PC-3 (cell line): ENCODE results near the gene SLC25A2. TPM values are rescaled to one million over a fixed set of nuclear protein-coding genes. Genes with fewer than 3 reads are reported as not detected.

ENCODE experiments used
- ATAC-seq: fragments of 200-7000 bp; cut with Tn5 transposase; 2 replicates; pipeline ENCODE4 v1.9.1; 2020; ENCODE audit warnings: mild to moderate bottlenecking, moderate library complexity
- BruUV-seq: library from RNA; stranded (reverse); fragments of 400-500 nt; replicated peaks from 2 replicates; lab custom pipeline; 2021; lab: Mats Ljungman, UMichigan
- CTCF ChIA-PET: fragments of 300-600 bp; sonication (Branson Sonifier 250); formaldehyde crosslinking; loops from one replicate; lab custom pipeline; 2022; ENCODE audit warnings: antibody characterized with exemption; lab: Charles Lee
- POLR2A ChIA-PET: fragments of 300-600 bp; sonication (Branson Sonifier 250); formaldehyde crosslinking; loops from one replicate; lab custom pipeline; 2022; ENCODE audit warnings: antibody characterized with exemption; ENCODE audit not compliant: unreplicated experiment; lab: Charles Lee
- DNase-seq: peaks from one replicate; pipeline ENCODE4 v3.0.0-alpha.2; 2015
- H2AFZ ChIP-seq: fragments of 300-600 bp; sonication (generic); 2 replicates; pipeline ENCODE4 v1.6.0; 2016; ENCODE audit warnings: antibody characterized with exemption, low read length
- H3F3A ChIP-seq: fragments of 300-600 bp; sonication (generic); one replicate; pipeline ENCODE4 v1.6.0; 2017; ENCODE audit warnings: antibody characterized with exemption, low read length, control low read depth, mild to moderate bottlenecking; ENCODE audit not compliant: unreplicated experiment
- H3K27ac ChIP-seq: fragments of 300-600 bp; sonication (generic); 2 replicates; pipeline ENCODE4 v1.5.1; 2016; ENCODE audit warnings: mild to moderate bottlenecking, low read length
- H3K27me3 ChIP-seq: fragments of 300-600 bp; sonication (generic); 2 replicates; pipeline ENCODE4 v1.6.1; 2016; ENCODE audit warnings: low read length, mixed read lengths
- H3K36me3 ChIP-seq: fragments of 300-600 bp; sonication (generic); 2 replicates; pipeline ENCODE4 v1.6.1; 2016; ENCODE audit warnings: low read depth, mixed run types, low read length, mixed read lengths
- H3K4me1 ChIP-seq: fragments of 300-600 bp; sonication (generic); 2 replicates; pipeline ENCODE4 v1.5.1; 2016; ENCODE audit warnings: low read length; ENCODE audit not compliant: insufficient read depth
- H3K4me2 ChIP-seq: fragments of 300-600 bp; sonication (generic); 2 replicates; pipeline ENCODE4 v1.6.0; 2016; ENCODE audit warnings: low read length
- H3K4me3 ChIP-seq: fragments of 300-600 bp; sonication (generic); 2 replicates; pipeline ENCODE4 v1.5.1; 2016; ENCODE audit warnings: mild to moderate bottlenecking, low read length, mixed read lengths
- H3K79me2 ChIP-seq: fragments of 300-600 bp; sonication (generic); 2 replicates; pipeline ENCODE4 v1.6.1; 2017; ENCODE audit warnings: low read length, mixed read lengths
- H3K9ac ChIP-seq: fragments of 300-600 bp; sonication (generic); 2 replicates; pipeline ENCODE4 v1.6.0; 2016; ENCODE audit warnings: mild to moderate bottlenecking, low read length
- H3K9me2 ChIP-seq: fragments of 300-600 bp; sonication (generic); replicated peaks from 2 replicates; pipeline ENCODE4 v1.6.1; 2016; ENCODE audit warnings: mixed run types, low read length, mixed read lengths
- H3K9me3 ChIP-seq: fragments of 300-600 bp; sonication (generic); 2 replicates; pipeline ENCODE4 v1.6.1; 2016; ENCODE audit warnings: low read length, mixed read lengths
- H4K20me1 ChIP-seq: fragments of 300-600 bp; sonication (generic); 2 replicates; pipeline ENCODE4 v1.6.1; 2016; ENCODE audit warnings: low read length, mixed read lengths
- EZH2 ChIP-seq: fragments of 300-600 bp; sonication (generic); IDR thresholded peaks from one replicate; pipeline ENCODE4 v1.6.1; 2017; ENCODE audit warnings: antibody characterized with exemption, mild to moderate bottlenecking, low read length; ENCODE audit not compliant: unreplicated experiment
- EZH2phosphoT487 ChIP-seq: fragments of 300-600 bp; sonication (generic); IDR thresholded peaks from 2 replicates; pipeline ENCODE4 v1.6.1; 2018; ENCODE audit warnings: mild to moderate bottlenecking, antibody characterized with exemption, low read length, borderline replicate concordance
- intact Hi-C: fragments of 100-400 bp; cut with micrococcal nuclease; formaldehyde crosslinking; loops from 2 replicates; pipeline ENCODE4 v1.9.0; 2023
- total RNA-seq: library from RNA; depleted of rRNA; stranded (reverse); fragments of >200 nt; gene quantifications from 2 replicates; pipeline ENCODE4 v1.2.3, GENCODE V29; 2014
- TF ChIP-seq, protein P1 (sequence below): fragments of 300-600 bp; sonication (generic); conservative IDR thresholded peaks from 2 replicates; pipeline ENCODE4 v1.5.1; 2017; ENCODE audit warnings: antibody characterized with exemption, low read depth, mild to moderate bottlenecking, low read length

Gene SLC25A2
- total RNA-seq, 1 experiment from 2014 or later, result 0.18 TPM

DNA sequence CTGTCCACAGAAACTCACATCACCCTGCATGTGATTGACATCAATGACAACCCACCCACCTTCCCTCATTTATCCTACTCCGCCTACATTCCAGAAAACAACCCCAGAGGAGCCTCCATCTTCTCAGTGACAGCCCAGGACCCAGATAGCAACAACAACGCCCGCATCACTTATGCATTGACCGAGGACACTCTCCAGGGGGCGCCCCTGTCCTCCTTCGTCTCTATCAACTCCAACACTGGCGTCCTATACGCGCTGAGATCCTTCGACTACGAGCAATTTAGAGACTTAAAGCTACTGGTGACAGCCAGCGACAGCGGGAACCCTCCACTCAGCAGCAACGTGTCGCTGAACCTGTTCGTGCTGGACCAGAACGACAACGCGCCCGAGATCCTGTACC, 41.5 kb upstream of the SLC25A2 start:
- ATAC-seq, result no peak
- H3K36me3 ChIP-seq, result no peaks in the 10 kb centered on the region
- intact Hi-C loops, result no loop called here
- H3K9ac ChIP-seq, result no peak overlapping the region
- no peak overlapping the region for H2AFZ ChIP-seq
- H3K9me3 ChIP-seq, result no peaks in the 10 kb centered on the region
- TF ChIP-seq EZH2phosphoT487, result no peak
- TF ChIP-seq EZH2, result no peak
- TF ChIP-seq, protein P1, sequence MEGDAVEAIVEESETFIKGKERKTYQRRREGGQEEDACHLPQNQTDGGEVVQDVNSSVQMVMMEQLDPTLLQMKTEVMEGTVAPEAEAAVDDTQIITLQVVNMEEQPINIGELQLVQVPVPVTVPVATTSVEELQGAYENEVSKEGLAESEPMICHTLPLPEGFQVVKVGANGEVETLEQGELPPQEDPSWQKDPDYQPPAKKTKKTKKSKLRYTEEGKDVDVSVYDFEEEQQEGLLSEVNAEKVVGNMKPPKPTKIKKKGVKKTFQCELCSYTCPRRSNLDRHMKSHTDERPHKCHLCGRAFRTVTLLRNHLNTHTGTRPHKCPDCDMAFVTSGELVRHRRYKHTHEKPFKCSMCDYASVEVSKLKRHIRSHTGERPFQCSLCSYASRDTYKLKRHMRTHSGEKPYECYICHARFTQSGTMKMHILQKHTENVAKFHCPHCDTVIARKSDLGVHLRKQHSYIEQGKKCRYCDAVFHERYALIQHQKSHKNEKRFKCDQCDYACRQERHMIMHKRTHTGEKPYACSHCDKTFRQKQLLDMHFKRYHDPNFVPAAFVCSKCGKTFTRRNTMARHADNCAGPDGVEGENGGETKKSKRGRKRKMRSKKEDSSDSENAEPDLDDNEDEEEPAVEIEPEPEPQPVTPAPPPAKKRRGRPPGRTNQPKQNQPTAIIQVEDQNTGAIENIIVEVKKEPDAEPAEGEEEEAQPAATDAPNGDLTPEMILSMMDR, result no peak
- H3K4me2 ChIP-seq, result no peak overlapping the region
- no peaks in the 10 kb centered on the region for H3K4me1 ChIP-seq
- H3F3A ChIP-seq, result no peaks in the 10 kb centered on the region
- H3K27ac ChIP-seq, result no peak overlapping the region
- CTCF ChIA-PET, result no interaction called here
- no peaks in the 10 kb centered on the region for H3K79me2 ChIP-seq
- no TSS peak for BruUV-seq
- no peak for DNase-seq
- H3K27me3 ChIP-seq, result no peaks in the 10 kb centered on the region
- POLR2A ChIA-PET, result no interaction called here
- H4K20me1 ChIP-seq, result no peaks in the 10 kb centered on the region
- no peak overlapping the region for H3K4me3 ChIP-seq
- H3K9me2 ChIP-seq, result no peaks in the 10 kb centered on the region

DNA sequence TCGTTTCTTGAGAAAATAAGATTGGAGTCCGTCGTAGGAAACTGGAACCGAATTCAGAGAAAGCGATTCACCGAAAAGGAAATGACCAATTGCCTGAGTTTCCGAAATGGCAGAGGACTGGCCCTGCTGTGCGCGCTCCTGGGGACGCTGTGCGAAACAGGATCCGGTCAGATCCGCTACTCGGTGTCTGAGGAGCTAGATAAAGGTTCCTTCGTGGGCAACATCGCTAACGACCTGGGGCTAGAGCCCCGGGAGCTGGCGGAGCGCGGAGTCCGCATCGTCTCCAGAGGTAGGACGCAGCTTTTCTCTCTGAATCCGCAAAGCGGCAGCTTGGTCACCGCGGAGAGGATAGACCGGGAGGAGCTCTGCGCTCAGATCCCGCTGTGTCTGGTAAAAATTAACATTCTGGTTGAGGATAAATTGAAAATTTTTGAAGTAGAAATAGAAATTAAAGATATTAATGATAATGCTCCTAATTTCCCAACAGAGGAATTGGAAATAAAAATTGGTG, 40.2 kb upstream of the SLC25A2 start:
- H3K36me3 ChIP-seq, result no peaks in the 10 kb centered on the region
- H3K9me2 ChIP-seq, result no peaks in the 10 kb centered on the region
- no peaks in the 10 kb centered on the region for H3F3A ChIP-seq
- DNase-seq (no peak), ATAC-seq (no peak)
- H3K27ac ChIP-seq, result no peak overlapping the region
- no peaks in the 10 kb centered on the region for H3K4me1 ChIP-seq
- no peak overlapping the region for H2AFZ ChIP-seq
- CTCF ChIA-PET, result no interaction called here
- no TSS peak for BruUV-seq
- intact Hi-C loops, result no loop called here
- no peak for TF ChIP-seq EZH2
- TF ChIP-seq, protein P1, result no peak
- TF ChIP-seq EZH2phosphoT487, result no peak
- H3K9ac ChIP-seq, result no peak overlapping the region
- H3K4me3 ChIP-seq, result no peak overlapping the region
- no peak overlapping the region for H3K4me2 ChIP-seq
- no peaks in the 10 kb centered on the region for H3K79me2 ChIP-seq
- H4K20me1 ChIP-seq, result no peaks in the 10 kb centered on the region
- POLR2A ChIA-PET, result no interaction called here
- H3K27me3 ChIP-seq, result no peaks in the 10 kb centered on the region
- no peaks in the 10 kb centered on the region for H3K9me3 ChIP-seq

DNA sequence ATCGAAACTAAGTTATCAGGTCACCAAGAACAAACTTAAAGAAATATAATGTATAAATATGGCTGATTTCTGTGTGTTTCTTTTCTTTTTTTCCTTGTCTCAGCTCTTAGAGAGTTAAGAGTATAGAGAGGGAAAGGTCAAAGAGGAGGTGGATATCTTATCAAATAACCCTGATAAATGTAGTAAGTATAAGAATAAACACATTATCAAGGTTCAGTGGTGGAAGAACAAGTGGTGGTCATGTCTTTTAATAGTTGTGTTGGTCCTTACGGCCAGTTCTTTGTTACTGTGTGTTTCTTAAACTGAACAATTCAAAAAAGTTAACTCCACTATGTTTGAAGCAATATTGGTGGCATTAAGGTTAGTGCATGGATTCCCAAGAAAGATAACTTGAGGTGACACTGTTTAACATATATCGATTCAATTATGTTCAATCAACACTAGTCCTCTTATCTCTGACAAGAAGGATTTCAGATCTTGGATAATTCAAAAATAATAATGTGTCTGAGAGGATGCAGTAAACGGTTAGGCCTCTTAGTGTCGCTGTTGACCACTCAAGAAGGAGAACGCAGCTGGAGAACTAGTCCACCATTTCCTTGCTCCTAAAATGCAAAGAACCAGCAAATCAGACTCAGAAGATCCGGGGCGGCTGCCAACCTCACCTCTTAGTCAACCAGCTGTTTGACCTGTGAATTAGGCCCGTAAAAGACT, 39.5 kb upstream of the SLC25A2 start, which contains the start of gene PCDHGA3:
Gene PCDHGA3, plus strand, starts transcription at position 588 of the 711 bp plus-strand sequence. CDS start 205 bp downstream, outside the sequence.
- no peaks in the 10 kb centered on the region for H3K36me3 ChIP-seq
- H3K79me2 ChIP-seq, result no peaks in the 10 kb centered on the region
- no peak within 1 kb of the TSS for H3K4me2 ChIP-seq
- H3K27ac ChIP-seq, result no peak within 1 kb of the TSS
- H2AFZ ChIP-seq, result no peak within 1 kb of the TSS
- no peaks in the 10 kb centered on the region for H3K4me1 ChIP-seq
- DNase-seq, result no peak
- H3K9me2 ChIP-seq, result no peaks in the 10 kb centered on the region
- H3K9ac ChIP-seq, result no peak within 1 kb of the TSS
- CTCF ChIA-PET, result no interaction called here
- ATAC-seq, result no peak
- BruUV-seq, result no TSS peak
- intact Hi-C loops, result no loop called here
- no peaks in the 10 kb centered on the region for H3K27me3 ChIP-seq
- POLR2A ChIA-PET, result no interaction called here
- no peaks in the 10 kb centered on the region for H4K20me1 ChIP-seq
- no peak within 1 kb of the TSS for H3K4me3 ChIP-seq
- TF ChIP-seq, protein P1, result no peak; the same call in 1 of the 2 replicates
- TF ChIP-seq EZH2 (no peak), EZH2phosphoT487 (no peak)
- H3F3A ChIP-seq, result no peaks in the 10 kb centered on the region
- H3K9me3 ChIP-seq, result no peaks in the 10 kb centered on the region
